H1 (cell line): ENCODE data around the gene LRCH1. TPM values are rescaled to one million over a fixed set of nuclear protein-coding genes. Genes with fewer than 3 reads are reported as not detected.

Source experiments
- CTCF ChIA-PET: fragments of 300-600 bp; sonication (Branson Sonifier 250); formaldehyde crosslinking; loops from one replicate; lab custom pipeline; 2021; ENCODE audit not compliant: partially characterized antibody; lab: Charles Lee
- POLR2A ChIA-PET: fragments of 300-600 bp; sonication (Branson Sonifier 250); formaldehyde crosslinking; loops from one replicate; lab custom pipeline; 2021; ENCODE audit warnings: inconsistent platforms; ENCODE audit not compliant: partially characterized antibody; lab: Charles Lee
- DNase-seq, 2 experiments: peaks; one replicate each; pipeline versions ENCODE4 v3.0.0 to v3.0.0-alpha.2; 2010 to 2022; ENCODE audit warnings: low spot score in 2 of 2, low read depth in 1 of 2, mixed read lengths in 1 of 2
- FAIRE-seq: peaks from 2 replicates; lab custom pipeline; 2011; peaks lifted over from hg19 to GRCh38; lab: Jason Lieb, UNC
- H2AFZ ChIP-seq: 2 replicates; pipeline ENCODE4 v1.8.1; 2012; ENCODE audit warnings: low read length, inconsistent platforms
- H2AK5ac ChIP-seq: 2 replicates; pipeline ENCODE4 v1.6.1; 2013; ENCODE audit warnings: low read depth, low read length
- H2BK120ac ChIP-seq: replicated peaks from 2 replicates; pipeline ENCODE3; 2013; ENCODE audit warnings: low read depth, low read length, inconsistent platforms
- H2BK12ac ChIP-seq: 2 replicates; pipeline ENCODE4 v1.6.1; 2013; ENCODE audit warnings: low read depth, low read length
- H2BK15ac ChIP-seq: 2 replicates; pipeline ENCODE4 v1.6.1; 2013; ENCODE audit warnings: low read length
- H2BK20ac ChIP-seq: 2 replicates; pipeline ENCODE4 v1.6.1; 2013; ENCODE audit warnings: low read length
- H2BK5ac ChIP-seq: 2 replicates; pipeline ENCODE4 v1.6.1; 2013; ENCODE audit warnings: low read depth, low read length
- H3K14ac ChIP-seq: 2 replicates; pipeline ENCODE4 v1.6.1; 2013; ENCODE audit warnings: inconsistent platforms; ENCODE audit not compliant: insufficient read length
- H3K18ac ChIP-seq: 2 replicates; pipeline ENCODE4 v1.6.1; 2013; ENCODE audit warnings: low read length; ENCODE audit errors: extremely low read depth
- H3K23ac ChIP-seq: 2 replicates; pipeline ENCODE4 v1.6.1; 2013; ENCODE audit warnings: inconsistent platforms; ENCODE audit not compliant: insufficient read length
- H3K23me2 ChIP-seq: 2 replicates; pipeline ENCODE4 v1.6.1; 2013; ENCODE audit warnings: low read depth, low read length
- H3K27ac ChIP-seq: 2 replicates; pipeline ENCODE4 v1.6.1; 2011; ENCODE audit warnings: low read depth, low read length, inconsistent platforms
- H3K27me3 ChIP-seq, 4 experiments: replicated peaks in 1 of 4; 1 replicate in 1 of 4; 2 replicates in 3 of 4; pipeline versions ENCODE4 v1.6.1 to v1.8.1; 2011 to 2013; ENCODE audit warnings: low read length in 3 of 4, mild to moderate bottlenecking in 3 of 4, inconsistent platforms in 2 of 4, mixed read lengths in 2 of 4, moderate library complexity in 1 of 4; ENCODE audit not compliant: control insufficient read depth in 3 of 4, insufficient read depth in 3 of 4; ENCODE audit errors: extremely low read depth in 1 of 4
- H3K36me3 ChIP-seq, 4 experiments: 2 replicates each; pipeline versions ENCODE4 v1.6.1 to v1.8.1; 2011 to 2013; ENCODE audit warnings: mild to moderate bottlenecking in 4 of 4, low read length in 3 of 4, moderate library complexity in 2 of 4, control low read depth in 1 of 4, inconsistent platforms in 1 of 4; ENCODE audit not compliant: insufficient read depth in 4 of 4, control insufficient read depth in 2 of 4
- H3K4ac ChIP-seq: replicated peaks from 2 replicates; pipeline ENCODE3; 2013; ENCODE audit warnings: low read length, low read depth, mixed read lengths, inconsistent platforms; ENCODE audit not compliant: insufficient read length
- H3K4me1 ChIP-seq, 4 experiments: replicated peaks in 1 of 4; 1 replicate in 1 of 4; 2 replicates in 3 of 4; pipeline versions ENCODE4 v1.6.1 to v1.8.1; 2011 to 2013; ENCODE audit warnings: low read length in 3 of 4, inconsistent platforms in 2 of 4, mixed read lengths in 1 of 4; ENCODE audit not compliant: insufficient read depth in 4 of 4, control insufficient read depth in 3 of 4
- H3K4me2 ChIP-seq, 2 experiments: 2 replicates each; pipeline versions ENCODE4 v1.6.1 to v1.8.1; 2011 to 2013; ENCODE audit warnings: low read depth in 2 of 2, low read length in 2 of 2, control low read depth in 1 of 2, inconsistent platforms in 1 of 2, mild to moderate bottlenecking in 1 of 2; ENCODE audit not compliant: insufficient read depth in 1 of 2
- H3K4me3 ChIP-seq, 4 experiments: fragments of 200-600, 300-600 bp in 1 of 4; sonication (generic), shearing (Covaris generic), sonication (Bioruptor Twin) in 1 of 4; 2 replicates each; pipeline versions ENCODE4 v1.5.1 to v1.8.1; 2011 to 2016; ENCODE audit warnings: low read length in 4 of 4, low read depth in 3 of 4, control low read depth in 2 of 4, inconsistent platforms in 2 of 4, mild to moderate bottlenecking in 2 of 4, mixed read lengths in 1 of 4, moderate library complexity in 1 of 4; ENCODE audit not compliant: insufficient read depth in 2 of 4; ENCODE audit errors: extremely low read depth in 1 of 4
- H3K56ac ChIP-seq: replicated peaks from 2 replicates; pipeline ENCODE3; 2013; ENCODE audit warnings: low read depth, mild to moderate bottlenecking, mixed read lengths, low read length, inconsistent platforms; ENCODE audit not compliant: insufficient read length
- H3K79me1 ChIP-seq: 2 replicates; pipeline ENCODE4 v1.6.1; 2013; ENCODE audit warnings: low read depth, low read length, control low read depth
- H3K79me2 ChIP-seq, 2 experiments: 2 replicates each; pipeline versions ENCODE4 v1.6.1 to v1.8.1; 2012 to 2013; ENCODE audit warnings: low read length in 2 of 2, mild to moderate bottlenecking in 2 of 2, inconsistent platforms in 1 of 2; ENCODE audit not compliant: insufficient read depth in 2 of 2, control insufficient read depth in 1 of 2
- H3K9ac ChIP-seq, 4 experiments: replicated peaks in 1 of 4; 1 replicate in 1 of 4; 2 replicates in 3 of 4; pipeline versions ENCODE4 v1.6.1 to v1.8.1; 2011 to 2013; ENCODE audit warnings: low read depth in 3 of 4, low read length in 3 of 4, control low read depth in 2 of 4, mild to moderate bottlenecking in 2 of 4, moderate library complexity in 2 of 4, inconsistent platforms in 1 of 4; ENCODE audit errors: extremely low read depth in 1 of 4
- H3K9me3 ChIP-seq, 2 experiments: 2 replicates each; pipeline versions ENCODE4 v1.6.1 to v1.8.1; 2012 to 2013; ENCODE audit warnings: mild to moderate bottlenecking in 2 of 2, moderate library complexity in 2 of 2, control low read depth in 1 of 2, inconsistent platforms in 1 of 2, low read depth in 1 of 2, low read length in 1 of 2, mixed read lengths in 1 of 2; ENCODE audit not compliant: insufficient read depth in 2 of 2
- H4K20me1 ChIP-seq, 2 experiments: replicated peaks in 1 of 2; 2 replicates each; pipeline versions ENCODE3 to v1.8.1; 2011 to 2013; ENCODE audit warnings: inconsistent platforms in 2 of 2, low read length in 2 of 2, mild to moderate bottlenecking in 1 of 2; ENCODE audit not compliant: insufficient read depth in 2 of 2, control insufficient read depth in 1 of 2
- H4K5ac ChIP-seq: 2 replicates; pipeline ENCODE4 v1.6.1; 2013; ENCODE audit warnings: low read length, low read depth, mixed read lengths, inconsistent platforms; ENCODE audit not compliant: insufficient read length
- H4K8ac ChIP-seq: 2 replicates; pipeline ENCODE4 v1.8.0; 2013; ENCODE audit warnings: mild to moderate bottlenecking, moderate library complexity, low read length, inconsistent platforms; ENCODE audit not compliant: insufficient read depth; ENCODE audit errors: extremely low read depth
- H4K91ac ChIP-seq: replicated peaks from 2 replicates; pipeline ENCODE3; 2013; ENCODE audit warnings: low read length, mixed read lengths, inconsistent platforms; ENCODE audit not compliant: insufficient read length
- ATF3 ChIP-seq: IDR thresholded peaks from 2 replicates; pipeline ENCODE4 v1.6.1; 2011; ENCODE audit warnings: low read depth, mild to moderate bottlenecking, low read length; ENCODE audit not compliant: insufficient read depth
- CHD2 ChIP-seq: IDR thresholded peaks from 2 replicates; pipeline ENCODE4 v1.6.1; 2012; ENCODE audit warnings: low read length, improper control_type of control experiment
- FOSL1 ChIP-seq: IDR thresholded peaks from 2 replicates; pipeline ENCODE4 v1.6.1; 2011; ENCODE audit warnings: mild to moderate bottlenecking, low read depth, low read length, moderate library complexity; ENCODE audit not compliant: insufficient read depth
- KDM5A ChIP-seq: fragments of 200-600 bp; IDR thresholded peaks from 2 replicates; pipeline ENCODE4 v1.7.1; 2012; ENCODE audit warnings: mild to moderate bottlenecking, low read length, inconsistent platforms, mixed read lengths
- NANOG ChIP-seq: IDR thresholded peaks from 2 replicates; pipeline ENCODE4 v1.6.1; 2011; ENCODE audit warnings: low read length, low read depth, mild to moderate bottlenecking, inconsistent platforms; ENCODE audit not compliant: insufficient read depth, poor library complexity, severe bottlenecking
- NRF1 ChIP-seq: IDR thresholded peaks from 2 replicates; pipeline ENCODE4 v1.6.1; 2011; ENCODE audit warnings: mild to moderate bottlenecking, low read depth, low read length, improper control_type of control experiment
- POLR2A ChIP-seq, 2 experiments: IDR thresholded peaks; 1 replicate in 1 of 2; 2 replicates in 1 of 2; pipeline ENCODE4 v1.6.1; 2011; ENCODE audit warnings: low read depth in 2 of 2, low read length in 2 of 2, mild to moderate bottlenecking in 2 of 2; ENCODE audit errors: control extremely low read depth in 1 of 2
- RAD21 ChIP-seq, 2 experiments: IDR thresholded peaks in 1 of 2; conservative IDR thresholded peaks in 1 of 2; 2 replicates each; pipeline ENCODE4 v1.6.1; 2011; ENCODE audit warnings: low read depth in 2 of 2, low read length in 2 of 2, improper control_type of control experiment in 1 of 2, inconsistent platforms in 1 of 2, mild to moderate bottlenecking in 1 of 2, moderate library complexity in 1 of 2
- SUZ12 ChIP-seq: fragments of 200-600 bp; sonication (generic); IDR thresholded peaks from 2 replicates; pipeline ENCODE4 v1.6.1; 2012; ENCODE audit warnings: mild to moderate bottlenecking, inconsistent platforms, low read length, moderate library complexity, mixed read lengths
- WGBS, 2 experiments: shearing (Covaris generic) in 1 of 2; methylation state at CpG; one replicate each; pipeline versions ENCODE4 v1.1.6 to v1.1.7; 2013 to 2015; ENCODE audit warnings: low lambda C conversion rate in 2 of 2, mixed read lengths in 2 of 2, inconsistent platforms in 1 of 2, low coverage in 1 of 2, missing lambda C conversion rate in 1 of 2; ENCODE audit not compliant: insufficient replicate concordance in 2 of 2, insufficient coverage in 1 of 2, insufficient read length in 1 of 2; ENCODE audit errors: extremely low coverage in 1 of 2, missing lambda C conversion rate in 1 of 2; 5-methylcytosine and 5-hydroxymethylcytosine counted together
- polyA plus RNA-seq, 7 experiments: library from polyadenylated mRNA; depleted of rRNA in 3 of 7; stranded (reverse) in 5 of 7; unstranded in 2 of 7; fragments of >200 nt in 5 of 7; fragments of 200-250 nt in 2 of 7; gene quantifications; 1 replicate in 5 of 7; 2 replicates in 1 of 7; 4 replicates in 1 of 7; pipeline versions ENCODE4 v1.2.1 to v1.2.3, GENCODE V29; 2011 to 2013; ENCODE audit warnings: missing spikeins in 2 of 7, mixed read lengths in 2 of 7
- total RNA-seq: library from RNA; stranded (reverse); fragmentation: NEBNext Ultra II Directional; extraction: Animal tissue kit (Norgen Biotek cat#: 25700); gene quantifications from 2 replicates; pipeline ENCODE4 v1.2.1, GENCODE V29; 2021
- TF ChIP-seq, protein P1 (sequence below): IDR thresholded peaks from 2 replicates; pipeline ENCODE4 v1.6.1; 2012; ENCODE audit warnings: inconsistent platforms

The LRCH1 gene
- total and polyA plus RNA-seq, 2 of the 8 experiments (the other 6 are each of a cell fraction or from before 2014, with no cell fraction given): 3.0 to 10.1 TPM

GRCh38 chr13:46797501-46798237, 244.7 kb downstream of the LRCH1 start:
- Histone ChIP-seq H3K4me3 (peak overlapping the region; percentile 63 to 90 (median 66); a peak in 7 of 8 replicates), H2AK5ac (no peak overlapping the region), H3K18ac (0 out of 2 replicates have a peak overlapping the region, but pooled peaks have one; percentile 84), H3K4me2 (peak overlapping the region; percentile 63 to 65), H3K23ac (no peak overlapping the region), H3K27me3 (no peaks in the 10 kb centered on the region; a peak in 1 of 7 replicates), H4K20me1 (no peaks in the 10 kb centered on the region), H3K56ac (no peak overlapping the region), H3K27ac (no peak overlapping the region), H2BK12ac (0 out of 2 replicates have a peak overlapping the region, but pooled peaks have one; percentile 61), H4K5ac (no peak overlapping the region), H2BK120ac (no peak overlapping the region), H3K79me1 (no peaks in the 10 kb centered on the region), H3K9ac (peak overlapping the region in 3 of 4 experiments; percentile 17 to 45 (median 35); a peak in 4 of 7 replicates), H3K4ac (no peak overlapping the region), H3K9me3 (no peaks in the 10 kb centered on the region), H2BK15ac (no peak overlapping the region), H4K8ac (no peak overlapping the region), H3K36me3 (no peaks in the 10 kb centered on the region; a peak in 1 of 8 replicates), H4K91ac (no peak overlapping the region), H2AFZ (peak overlapping the region; percentile 93), H2BK20ac (no peak overlapping the region), H3K79me2 (no peaks in the 10 kb centered on the region), H3K23me2 (peaks cover 4% of the 10 kb centered on the region; the same call in 1 of the 2 replicates), H3K4me1 (peaks cover 0 to 3% (median under 1%) of the 10 kb centered on the region in 4 experiments; a peak in 1 of 7 replicates), H3K14ac (no peak overlapping the region), H2BK5ac (peak overlapping the region; percentile 45; the same call in 1 of the 2 replicates)
- FAIRE-seq: no peak
- DNase-seq: no peak
- POLR2A ChIA-PET: no interaction called here
- CTCF ChIA-PET: interaction anchor here (1.1 to 1.2 kb wide), 2 partner anchors 12 to 33 kb away, joined by 3 read pairs; no protein-coding TSS in a partner anchor
- WGBS, 2 experiments: 65% methylated on average over 8 of the region's 9 CpGs; no CpG with 5 or more reads in 1 of the 2 experiments
- TF ChIP-seq KDM5A (no peak), POLR2A (IDR thresholded peaks at IDR 0.05; ENCODE audit: control extremely low read depth in 1 of 2, low read depth in 2 of 2, low read length in 2 of 2) (no peak), CHD2 (no peak), ATF3 (no peak), FOSL1 (no peak), RAD21 (IDR thresholded peaks at IDR 0.05 in 1 of 2, conservative IDR thresholded peaks at IDR 0.05 in 1 of 2; ENCODE audit: low read depth in 2 of 2, low read length in 2 of 2) (no peak), NRF1 (no peak), SUZ12 (no peak), NANOG (no peak)
- TF ChIP-seq, protein P1, sequence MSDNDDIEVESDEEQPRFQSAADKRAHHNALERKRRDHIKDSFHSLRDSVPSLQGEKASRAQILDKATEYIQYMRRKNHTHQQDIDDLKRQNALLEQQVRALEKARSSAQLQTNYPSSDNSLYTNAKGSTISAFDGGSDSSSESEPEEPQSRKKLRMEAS: no peak
